Uterus (tissue), 4 donors: ENCODE results near the gene WIPF1. TPM values are rescaled to one million over a fixed set of nuclear protein-coding genes. Genes with fewer than 3 reads are reported as not detected.

Experiments
- DNase-seq, 2 donors: peaks; one replicate each; pipeline ENCODE4 v3.0.0-alpha.2; 2019 to 2020
- H3K27ac ChIP-seq, 2 donors: fragments of 200-600 bp; sonication (generic); 1 replicate in 1 of 2; 2 replicates in 1 of 2; pipeline ENCODE4 v1.5.1; 2016 to 2018
- H3K27me3 ChIP-seq, 2 donors: fragments of 200-600 bp; sonication (generic); one replicate each; pipeline ENCODE4 v1.5.1; 2018 to 2019; ENCODE audit warnings: control low read depth in 1 of 2
- H3K36me3 ChIP-seq, 2 donors: fragments of 200-600 bp; sonication (generic); one replicate each; pipeline ENCODE4 v1.5.1; 2019; ENCODE audit warnings: control low read depth in 1 of 2
- H3K4me1 ChIP-seq, 2 donors: fragments of 200-600 bp; sonication (generic); one replicate each; pipeline ENCODE4 v1.5.1; 2018 to 2019; ENCODE audit warnings: control low read depth in 1 of 2
- H3K4me3 ChIP-seq, 2 donors: fragments of 200-600 bp; sonication (generic); 1 replicate in 1 of 2; 2 replicates in 1 of 2; pipeline ENCODE4 v1.5.1; 2018 to 2019; ENCODE audit warnings: mild to moderate bottlenecking in 1 of 2
- H3K9me3 ChIP-seq, 2 donors: fragments of 200-600 bp; sonication (generic); one replicate each; pipeline ENCODE4 v1.5.1; 2019; ENCODE audit warnings: control low read depth in 1 of 2
- CTCF ChIP-seq, 4 experiments: fragments of 200-600 bp in 2 of 4; fragments of 450-650 bp in 2 of 4; sonication (generic) in 2 of 4; IDR thresholded peaks; one replicate each; pipeline ENCODE4 v1.5.1; 2016 to 2019; ENCODE audit warnings: antibody characterized with exemption in 4 of 4, mild to moderate bottlenecking in 2 of 4, moderate library complexity in 1 of 4
- POLR2A ChIP-seq, 2 donors: fragments of 450-650 bp; IDR thresholded peaks; one replicate each; pipeline ENCODE4 v1.6.1; 2016; ENCODE audit warnings: antibody characterized with exemption in 2 of 2, mild to moderate bottlenecking in 1 of 2, moderate library complexity in 1 of 2
- intact Hi-C: fragments of 100-400 bp; cut with DNase I; formaldehyde crosslinking; loops from one replicate; pipeline ENCODE4 v1.15.1; 2023; ENCODE audit warnings: low total_unique reads
- total RNA-seq, 4 donors: library from RNA; depleted of rRNA in 3 of 4; stranded (reverse); fragments of >200 nt in 3 of 4; gene quantifications; one replicate each; pipeline versions ENCODE4 v1.1.0 to v1.2.4, GENCODE V29; 2014 to 2023
- donor health status: DM: yes; HTN: yes; CAD: no.

WIPF1 gene
- total RNA-seq, 4 donors from 2014 or later = 12.3 to 61.9 (median 26.3) TPM

- no peak for DNase-seq
- peaks cover 0 to 9% of the 10 kb centered on the region in 2 donors for H3K4me1 ChIP-seq
- peak overlapping the region in 1 of 2 donors; percentile 14 for H3K27ac ChIP-seq
- no peaks in the 10 kb centered on the region for H3K36me3 ChIP-seq
- no peaks in the 10 kb centered on the region for H3K27me3 ChIP-seq
- H3K4me3 ChIP-seq = no peak overlapping the region
- TF ChIP-seq POLR2A (IDR thresholded peaks at IDR 0.05) = no peak
- TF ChIP-seq CTCF (IDR thresholded peaks at IDR 0.05) = no peak
- intact Hi-C loops = loop anchor here (10.0 kb wide), 1 partner anchor 95 kb away; no protein-coding TSS in a partner anchor
- H3K9me3 ChIP-seq = no peaks in the 10 kb centered on the region
Observed at GRCh38 chr2:174589334-174589733, 8.3 kb downstream of the WIPF1 start.

DNA sequence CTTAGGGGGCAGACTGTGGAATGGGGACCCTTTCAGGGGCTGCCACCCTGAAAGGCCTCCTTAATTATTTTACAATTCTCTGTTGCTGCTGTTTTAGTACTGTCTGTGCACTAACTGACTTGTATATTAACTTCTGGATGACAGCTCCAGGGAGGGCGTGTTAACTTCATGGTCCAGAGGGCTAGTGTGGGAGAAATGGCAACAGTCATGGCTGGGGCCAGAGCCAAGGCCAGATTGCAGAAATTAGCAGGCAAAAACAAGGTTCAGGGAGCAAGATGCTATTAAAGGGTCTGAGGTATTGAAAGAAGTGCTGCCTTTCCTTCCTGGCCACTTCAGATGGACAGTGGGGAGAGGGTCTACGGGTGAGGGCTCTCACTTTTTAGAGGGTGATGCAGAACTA is 9.1 kb downstream of the WIPF1 start:
- Histone ChIP-seq H3K27ac (peak overlapping the region; percentile 14 to 21), H3K4me1 (peaks cover 0 to 9% of the 10 kb centered on the region in 2 donors), H3K4me3 (no peak overlapping the region), H3K27me3 (no peaks in the 10 kb centered on the region), H3K36me3 (no peaks in the 10 kb centered on the region), H3K9me3 (no peaks in the 10 kb centered on the region)
- peak in 1 of 2 donors; percentile 49 for DNase-seq
- TF ChIP-seq POLR2A (IDR thresholded peaks at IDR 0.05) (no peak), CTCF (IDR thresholded peaks at IDR 0.05) (no peak)
- intact Hi-C loops = loop anchor here (10.0 kb wide), 1 partner anchor 96 kb away; no protein-coding TSS in a partner anchor

DNA sequence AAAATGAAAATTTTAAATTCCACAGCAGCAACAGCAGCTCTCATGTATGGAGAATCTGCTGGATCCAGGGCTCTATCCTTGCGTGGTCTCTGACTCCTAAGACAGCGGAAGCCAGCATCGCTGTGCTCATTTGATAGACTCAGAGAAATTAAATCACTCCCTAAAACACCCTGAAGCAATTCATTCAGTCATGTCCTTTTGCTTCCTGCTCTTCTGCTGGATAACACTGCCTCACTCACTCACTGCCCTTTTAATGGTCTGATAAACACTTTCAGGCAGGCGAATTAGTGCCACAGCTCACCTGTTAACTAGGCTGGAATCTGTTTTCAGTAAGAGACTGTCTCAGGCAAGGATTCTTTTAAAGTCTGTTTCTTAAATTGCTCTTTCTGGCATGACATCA is 10.0 kb downstream of the WIPF1 start:
- TF ChIP-seq POLR2A (IDR thresholded peaks at IDR 0.05) (no peak), CTCF (IDR thresholded peaks at IDR 0.05) (no peak)

GRCh38 chr2:174586418-174587295 is 10.9 kb downstream of the WIPF1 start:
- peaks cover 0 to 9% of the 10 kb centered on the region in 2 donors for H3K4me1 ChIP-seq
- no peak overlapping the region for H3K4me3 ChIP-seq
- intact Hi-C loops = loop anchor here (10.0 kb wide), 1 partner anchor 98 kb away; no protein-coding TSS in a partner anchor
- TF ChIP-seq CTCF (IDR thresholded peaks at IDR 0.05) (no peak), POLR2A (IDR thresholded peaks at IDR 0.05) (no peak)
- no peaks in the 10 kb centered on the region for H3K9me3 ChIP-seq
- no peak for DNase-seq
- H3K36me3 ChIP-seq = no peaks in the 10 kb centered on the region
- no peak overlapping the region for H3K27ac ChIP-seq
- no peaks in the 10 kb centered on the region for H3K27me3 ChIP-seq

More for the DNA sequence above, 10.0 kb downstream of the WIPF1 start:
- H3K9me3 ChIP-seq = no peaks in the 10 kb centered on the region
- H3K36me3 ChIP-seq = no peaks in the 10 kb centered on the region
- peak overlapping the region in 1 of 2 donors; percentile 14 for H3K27ac ChIP-seq
- H3K4me3 ChIP-seq = no peak overlapping the region
- DNase-seq = no peak
- H3K27me3 ChIP-seq = no peaks in the 10 kb centered on the region
- intact Hi-C loops = loop anchor here (10.0 kb wide), 1 partner anchor 97 kb away; no protein-coding TSS in a partner anchor
- peaks cover 0 to 9% of the 10 kb centered on the region in 2 donors for H3K4me1 ChIP-seq

- intact Hi-C loops = loop anchor here (10.0 kb wide), 1 partner anchor 99 kb away; no protein-coding TSS in a partner anchor
- Histone ChIP-seq H3K36me3 (no peaks in the 10 kb centered on the region), H3K27me3 (no peaks in the 10 kb centered on the region), H3K4me3 (no peak overlapping the region), H3K9me3 (no peaks in the 10 kb centered on the region), H3K27ac (no peak overlapping the region), H3K4me1 (peaks cover 0 to 9% of the 10 kb centered on the region in 2 donors)
- no peak for TF ChIP-seq CTCF (IDR thresholded peaks at IDR 0.05)
- TF ChIP-seq POLR2A (IDR thresholded peaks at IDR 0.05) = no peak
- no peak for DNase-seq
Observed at GRCh38 chr2:174585657-174586252, 11.8 kb downstream of the WIPF1 start.
